Stomach (tissue), 4 donors: ENCODE results near the gene PALB2.

Source experiments
- CTCF ChIP-seq, 7 experiments: fragments of 450-650 bp in 4 of 7; fragments of 200-600 bp in 3 of 7; sonication (generic) in 3 of 7; IDR thresholded peaks; one replicate each; pipeline ENCODE4 v1.5.1; 2016 to 2019; ENCODE audit warnings: antibody characterized with exemption in 7 of 7, control low read depth in 2 of 7, mild to moderate bottlenecking in 1 of 7
- EP300 ChIP-seq: sonication (generic); formaldehyde crosslinking; IDR thresholded peaks from one replicate; pipeline ENCODE4 v1.6.1; 2017; ENCODE audit warnings: antibody characterized with exemption

GRCh38 chr16:23615805-23616204 is 25.3 kb downstream of the PALB2 start:
- TF ChIP-seq CTCF (IDR thresholded peaks at IDR 0.05) (no peak), EP300 (no peak)
